H1 (cell line): ENCODE measurements around the gene EVC2. TPM values are rescaled to one million over a fixed set of nuclear protein-coding genes. Genes with fewer than 3 reads are reported as not detected.

ENCODE experiments used
- CTCF ChIA-PET: fragments of 300-600 bp; sonication (Branson Sonifier 250); formaldehyde crosslinking; loops from one replicate; lab custom pipeline; 2021; ENCODE audit not compliant: partially characterized antibody; lab: Charles Lee
- POLR2A ChIA-PET: fragments of 300-600 bp; sonication (Branson Sonifier 250); formaldehyde crosslinking; loops from one replicate; lab custom pipeline; 2021; ENCODE audit warnings: inconsistent platforms; ENCODE audit not compliant: partially characterized antibody; lab: Charles Lee
- DNase-seq, 2 experiments: peaks; one replicate each; pipeline versions ENCODE4 v3.0.0 to v3.0.0-alpha.2; 2010 to 2022; ENCODE audit warnings: low spot score in 2 of 2, low read depth in 1 of 2, mixed read lengths in 1 of 2
- FAIRE-seq: peaks from 2 replicates; lab custom pipeline; 2011; peaks lifted over from hg19 to GRCh38; lab: Jason Lieb, UNC
- H2AFZ ChIP-seq: 2 replicates; pipeline ENCODE4 v1.8.1; 2012; ENCODE audit warnings: low read length, inconsistent platforms
- H2AK5ac ChIP-seq: 2 replicates; pipeline ENCODE4 v1.6.1; 2013; ENCODE audit warnings: low read depth, low read length
- H2BK120ac ChIP-seq: replicated peaks from 2 replicates; pipeline ENCODE3; 2013; ENCODE audit warnings: low read depth, low read length, inconsistent platforms
- H2BK12ac ChIP-seq: 2 replicates; pipeline ENCODE4 v1.6.1; 2013; ENCODE audit warnings: low read depth, low read length
- H2BK15ac ChIP-seq: 2 replicates; pipeline ENCODE4 v1.6.1; 2013; ENCODE audit warnings: low read length
- H2BK20ac ChIP-seq: 2 replicates; pipeline ENCODE4 v1.6.1; 2013; ENCODE audit warnings: low read length
- H2BK5ac ChIP-seq: 2 replicates; pipeline ENCODE4 v1.6.1; 2013; ENCODE audit warnings: low read depth, low read length
- H3K14ac ChIP-seq: 2 replicates; pipeline ENCODE4 v1.6.1; 2013; ENCODE audit warnings: inconsistent platforms; ENCODE audit not compliant: insufficient read length
- H3K18ac ChIP-seq: 2 replicates; pipeline ENCODE4 v1.6.1; 2013; ENCODE audit warnings: low read length; ENCODE audit errors: extremely low read depth
- H3K23ac ChIP-seq: 2 replicates; pipeline ENCODE4 v1.6.1; 2013; ENCODE audit warnings: inconsistent platforms; ENCODE audit not compliant: insufficient read length
- H3K23me2 ChIP-seq: 2 replicates; pipeline ENCODE4 v1.6.1; 2013; ENCODE audit warnings: low read depth, low read length
- H3K27ac ChIP-seq: 2 replicates; pipeline ENCODE4 v1.6.1; 2011; ENCODE audit warnings: low read depth, low read length, inconsistent platforms
- H3K27me3 ChIP-seq, 4 experiments: replicated peaks in 1 of 4; 1 replicate in 1 of 4; 2 replicates in 3 of 4; pipeline versions ENCODE4 v1.6.1 to v1.8.1; 2011 to 2013; ENCODE audit warnings: low read length in 3 of 4, mild to moderate bottlenecking in 3 of 4, inconsistent platforms in 2 of 4, mixed read lengths in 2 of 4, moderate library complexity in 1 of 4; ENCODE audit not compliant: control insufficient read depth in 3 of 4, insufficient read depth in 3 of 4; ENCODE audit errors: extremely low read depth in 1 of 4
- H3K36me3 ChIP-seq, 4 experiments: 2 replicates each; pipeline versions ENCODE4 v1.6.1 to v1.8.1; 2011 to 2013; ENCODE audit warnings: mild to moderate bottlenecking in 4 of 4, low read length in 3 of 4, moderate library complexity in 2 of 4, control low read depth in 1 of 4, inconsistent platforms in 1 of 4; ENCODE audit not compliant: insufficient read depth in 4 of 4, control insufficient read depth in 2 of 4
- H3K4ac ChIP-seq: replicated peaks from 2 replicates; pipeline ENCODE3; 2013; ENCODE audit warnings: low read length, low read depth, mixed read lengths, inconsistent platforms; ENCODE audit not compliant: insufficient read length
- H3K4me1 ChIP-seq, 4 experiments: replicated peaks in 1 of 4; 1 replicate in 1 of 4; 2 replicates in 3 of 4; pipeline versions ENCODE4 v1.6.1 to v1.8.1; 2011 to 2013; ENCODE audit warnings: low read length in 3 of 4, inconsistent platforms in 2 of 4, mixed read lengths in 1 of 4; ENCODE audit not compliant: insufficient read depth in 4 of 4, control insufficient read depth in 3 of 4
- H3K4me2 ChIP-seq, 2 experiments: 2 replicates each; pipeline versions ENCODE4 v1.6.1 to v1.8.1; 2011 to 2013; ENCODE audit warnings: low read depth in 2 of 2, low read length in 2 of 2, control low read depth in 1 of 2, inconsistent platforms in 1 of 2, mild to moderate bottlenecking in 1 of 2; ENCODE audit not compliant: insufficient read depth in 1 of 2
- H3K4me3 ChIP-seq, 4 experiments: fragments of 200-600, 300-600 bp in 1 of 4; sonication (generic), shearing (Covaris generic), sonication (Bioruptor Twin) in 1 of 4; 2 replicates each; pipeline versions ENCODE4 v1.5.1 to v1.8.1; 2011 to 2016; ENCODE audit warnings: low read length in 4 of 4, low read depth in 3 of 4, control low read depth in 2 of 4, inconsistent platforms in 2 of 4, mild to moderate bottlenecking in 2 of 4, mixed read lengths in 1 of 4, moderate library complexity in 1 of 4; ENCODE audit not compliant: insufficient read depth in 2 of 4; ENCODE audit errors: extremely low read depth in 1 of 4
- H3K56ac ChIP-seq: replicated peaks from 2 replicates; pipeline ENCODE3; 2013; ENCODE audit warnings: low read depth, mild to moderate bottlenecking, mixed read lengths, low read length, inconsistent platforms; ENCODE audit not compliant: insufficient read length
- H3K79me1 ChIP-seq: 2 replicates; pipeline ENCODE4 v1.6.1; 2013; ENCODE audit warnings: low read depth, low read length, control low read depth
- H3K79me2 ChIP-seq, 2 experiments: 2 replicates each; pipeline versions ENCODE4 v1.6.1 to v1.8.1; 2012 to 2013; ENCODE audit warnings: low read length in 2 of 2, mild to moderate bottlenecking in 2 of 2, inconsistent platforms in 1 of 2; ENCODE audit not compliant: insufficient read depth in 2 of 2, control insufficient read depth in 1 of 2
- H3K9ac ChIP-seq, 4 experiments: replicated peaks in 1 of 4; 1 replicate in 1 of 4; 2 replicates in 3 of 4; pipeline versions ENCODE4 v1.6.1 to v1.8.1; 2011 to 2013; ENCODE audit warnings: low read depth in 3 of 4, low read length in 3 of 4, control low read depth in 2 of 4, mild to moderate bottlenecking in 2 of 4, moderate library complexity in 2 of 4, inconsistent platforms in 1 of 4; ENCODE audit errors: extremely low read depth in 1 of 4
- H3K9me3 ChIP-seq, 2 experiments: 2 replicates each; pipeline versions ENCODE4 v1.6.1 to v1.8.1; 2012 to 2013; ENCODE audit warnings: mild to moderate bottlenecking in 2 of 2, moderate library complexity in 2 of 2, control low read depth in 1 of 2, inconsistent platforms in 1 of 2, low read depth in 1 of 2, low read length in 1 of 2, mixed read lengths in 1 of 2; ENCODE audit not compliant: insufficient read depth in 2 of 2
- H4K20me1 ChIP-seq, 2 experiments: replicated peaks in 1 of 2; 2 replicates each; pipeline versions ENCODE3 to v1.8.1; 2011 to 2013; ENCODE audit warnings: inconsistent platforms in 2 of 2, low read length in 2 of 2, mild to moderate bottlenecking in 1 of 2; ENCODE audit not compliant: insufficient read depth in 2 of 2, control insufficient read depth in 1 of 2
- H4K5ac ChIP-seq: 2 replicates; pipeline ENCODE4 v1.6.1; 2013; ENCODE audit warnings: low read length, low read depth, mixed read lengths, inconsistent platforms; ENCODE audit not compliant: insufficient read length
- H4K8ac ChIP-seq: 2 replicates; pipeline ENCODE4 v1.8.0; 2013; ENCODE audit warnings: mild to moderate bottlenecking, moderate library complexity, low read length, inconsistent platforms; ENCODE audit not compliant: insufficient read depth; ENCODE audit errors: extremely low read depth
- H4K91ac ChIP-seq: replicated peaks from 2 replicates; pipeline ENCODE3; 2013; ENCODE audit warnings: low read length, mixed read lengths, inconsistent platforms; ENCODE audit not compliant: insufficient read length
- BCL11A ChIP-seq, 2 experiments: IDR thresholded peaks; one replicate each; pipeline ENCODE4 v1.6.1; 2011; ENCODE audit warnings: low read depth in 2 of 2, low read length in 2 of 2, mild to moderate bottlenecking in 2 of 2
- GTF2F1 ChIP-seq: IDR thresholded peaks from 2 replicates; pipeline ENCODE4 v1.6.1; 2012; ENCODE audit warnings: low read depth, low read length, improper control_type of control experiment, borderline replicate concordance
- WGBS, 2 experiments: shearing (Covaris generic) in 1 of 2; methylation state at CpG; one replicate each; pipeline versions ENCODE4 v1.1.6 to v1.1.7; 2013 to 2015; ENCODE audit warnings: low lambda C conversion rate in 2 of 2, mixed read lengths in 2 of 2, inconsistent platforms in 1 of 2, low coverage in 1 of 2, missing lambda C conversion rate in 1 of 2; ENCODE audit not compliant: insufficient replicate concordance in 2 of 2, insufficient coverage in 1 of 2, insufficient read length in 1 of 2; ENCODE audit errors: extremely low coverage in 1 of 2, missing lambda C conversion rate in 1 of 2; 5-methylcytosine and 5-hydroxymethylcytosine counted together
- polyA plus RNA-seq, 7 experiments: library from polyadenylated mRNA; depleted of rRNA in 3 of 7; stranded (reverse) in 5 of 7; unstranded in 2 of 7; fragments of >200 nt in 5 of 7; fragments of 200-250 nt in 2 of 7; gene quantifications; 1 replicate in 5 of 7; 2 replicates in 1 of 7; 4 replicates in 1 of 7; pipeline versions ENCODE4 v1.2.1 to v1.2.3, GENCODE V29; 2011 to 2013; ENCODE audit warnings: missing spikeins in 2 of 7, mixed read lengths in 2 of 7
- total RNA-seq: library from RNA; stranded (reverse); fragmentation: NEBNext Ultra II Directional; extraction: Animal tissue kit (Norgen Biotek cat#: 25700); gene quantifications from 2 replicates; pipeline ENCODE4 v1.2.1, GENCODE V29; 2021

EVC2 gene
- total and polyA plus RNA-seq, 2 of the 8 experiments (the other 6 are each of a cell fraction or from before 2014, with no cell fraction given), result 0.73 to 5.9 TPM

GRCh38 chr4:5704276-5704675, 4.1 kb downstream of the EVC2 start:
- WGBS, 2 experiments, result 79% methylated on average over 6 of the region's 6 CpGs; no CpG with 5 or more reads in 1 of the 2 experiments
- Histone ChIP-seq H3K36me3 (peaks cover 0 to 9% (median 3%) of the 10 kb centered on the region in 4 experiments; a peak in 3 of 8 replicates), H3K79me1 (no peaks in the 10 kb centered on the region; the same call in 1 of the 2 replicates), H2BK12ac (no peak overlapping the region), H3K4me1 (peaks cover 0 to 12% (median 7%) of the 10 kb centered on the region in 4 experiments; a peak in 5 of 7 replicates), H4K91ac (no peak overlapping the region), H3K23me2 (peaks cover 12% of the 10 kb centered on the region; the same call in 1 of the 2 replicates), H3K27ac (no peak overlapping the region), H3K27me3 (peaks cover 0 to 14% (median 6%) of the 10 kb centered on the region in 4 experiments; a peak in 4 of 7 replicates), H3K14ac (no peak overlapping the region), H3K56ac (no peak overlapping the region), H2AK5ac (no peak overlapping the region), H3K9ac (no peak overlapping the region), H2BK15ac (no peak overlapping the region), H3K23ac (no peak overlapping the region), H2AFZ (no peak overlapping the region), H3K9me3 (peaks cover 4 to 8% of the 10 kb centered on the region in 2 experiments), H2BK5ac (no peak overlapping the region), H4K20me1 (no peaks in the 10 kb centered on the region)
- no peak for DNase-seq
- no peak for FAIRE-seq
- CTCF ChIA-PET, result interaction anchor here (1.0 kb wide), 1 partner anchor 84 kb away, joined by 3 read pairs; no protein-coding TSS in a partner anchor
- TF ChIP-seq GTF2F1, result no peak
- no peak for TF ChIP-seq BCL11A (IDR thresholded peaks at IDR 0.05; ENCODE audit: low read depth in 2 of 2, low read length in 2 of 2)
- TF ChIP-seq, all 59 proteins: peak for 0
- no peak overlapping the region for H4K8ac ChIP-seq
- no peak overlapping the region for H3K4me2 ChIP-seq
- POLR2A ChIA-PET, result no interaction called here
- no peaks in the 10 kb centered on the region for H3K79me2 ChIP-seq
- no peak overlapping the region for H3K18ac ChIP-seq
- H4K5ac ChIP-seq, result no peak overlapping the region
- no peak overlapping the region for H2BK20ac ChIP-seq
- no peak overlapping the region for H3K4ac ChIP-seq
- no peak overlapping the region for H3K4me3 ChIP-seq
- H2BK120ac ChIP-seq, result no peak overlapping the region
